ENCODE results near the gene SH3BP4.

GRCh38 chr2:235007664-235008457 is 56.0 kb downstream of the SH3BP4 start:
- TF ChIP-seq POLR2AphosphoS5 (IDR thresholded peaks at IDR 0.05; ENCODE audit: low read depth, low read length) = no peak
- TF ChIP-seq SIN3A (IDR thresholded peaks at IDR 0.05; ENCODE audit: borderline replicate concordance, insufficient read depth, low read length) = no peak
